Measurements from ENCODE around the gene TRERF1. TPM values are rescaled to one million over a fixed set of nuclear protein-coding genes. Genes with fewer than 3 reads are reported as not detected.

TRERF1 gene
- polyA plus RNA-seq, 1 of the 3 experiments (the other 2 are of a cell fraction) = 3.6 TPM

DNA sequence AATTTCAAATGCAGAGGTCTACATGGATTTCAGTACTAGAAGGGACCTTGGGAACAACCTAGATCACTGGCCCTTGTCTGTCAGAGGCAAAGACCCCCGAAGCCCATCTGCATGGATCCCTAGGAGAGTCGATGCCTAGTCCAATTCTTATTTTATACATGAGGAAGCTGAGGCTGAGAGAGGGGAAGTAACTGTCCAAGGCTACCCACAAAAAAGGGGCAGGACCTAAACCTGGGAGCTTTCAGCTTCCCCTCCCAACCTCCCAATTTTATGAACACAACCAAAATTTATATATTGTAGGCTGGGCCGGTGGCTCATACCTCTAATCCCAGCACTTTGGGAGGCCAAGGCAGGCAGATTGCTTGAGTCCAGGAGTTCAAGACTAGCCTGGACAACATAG lies 73.2 kb downstream of the TRERF1 start (continued):
- TF ChIP-seq, protein P1, sequence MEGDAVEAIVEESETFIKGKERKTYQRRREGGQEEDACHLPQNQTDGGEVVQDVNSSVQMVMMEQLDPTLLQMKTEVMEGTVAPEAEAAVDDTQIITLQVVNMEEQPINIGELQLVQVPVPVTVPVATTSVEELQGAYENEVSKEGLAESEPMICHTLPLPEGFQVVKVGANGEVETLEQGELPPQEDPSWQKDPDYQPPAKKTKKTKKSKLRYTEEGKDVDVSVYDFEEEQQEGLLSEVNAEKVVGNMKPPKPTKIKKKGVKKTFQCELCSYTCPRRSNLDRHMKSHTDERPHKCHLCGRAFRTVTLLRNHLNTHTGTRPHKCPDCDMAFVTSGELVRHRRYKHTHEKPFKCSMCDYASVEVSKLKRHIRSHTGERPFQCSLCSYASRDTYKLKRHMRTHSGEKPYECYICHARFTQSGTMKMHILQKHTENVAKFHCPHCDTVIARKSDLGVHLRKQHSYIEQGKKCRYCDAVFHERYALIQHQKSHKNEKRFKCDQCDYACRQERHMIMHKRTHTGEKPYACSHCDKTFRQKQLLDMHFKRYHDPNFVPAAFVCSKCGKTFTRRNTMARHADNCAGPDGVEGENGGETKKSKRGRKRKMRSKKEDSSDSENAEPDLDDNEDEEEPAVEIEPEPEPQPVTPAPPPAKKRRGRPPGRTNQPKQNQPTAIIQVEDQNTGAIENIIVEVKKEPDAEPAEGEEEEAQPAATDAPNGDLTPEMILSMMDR (IDR thresholded peaks at IDR 0.05) = no peak
- TF ChIP-seq, protein P2, sequence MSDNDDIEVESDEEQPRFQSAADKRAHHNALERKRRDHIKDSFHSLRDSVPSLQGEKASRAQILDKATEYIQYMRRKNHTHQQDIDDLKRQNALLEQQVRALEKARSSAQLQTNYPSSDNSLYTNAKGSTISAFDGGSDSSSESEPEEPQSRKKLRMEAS (IDR thresholded peaks at IDR 0.05; ENCODE audit: low read depth) = no peak
- no peak for TF ChIP-seq ZBTB33 (IDR thresholded peaks at IDR 0.05; ENCODE audit: borderline replicate concordance, low read depth)
- no peak for TF ChIP-seq TEAD4 (IDR thresholded peaks at IDR 0.05; ENCODE audit: borderline replicate concordance, insufficient read depth)

DNA sequence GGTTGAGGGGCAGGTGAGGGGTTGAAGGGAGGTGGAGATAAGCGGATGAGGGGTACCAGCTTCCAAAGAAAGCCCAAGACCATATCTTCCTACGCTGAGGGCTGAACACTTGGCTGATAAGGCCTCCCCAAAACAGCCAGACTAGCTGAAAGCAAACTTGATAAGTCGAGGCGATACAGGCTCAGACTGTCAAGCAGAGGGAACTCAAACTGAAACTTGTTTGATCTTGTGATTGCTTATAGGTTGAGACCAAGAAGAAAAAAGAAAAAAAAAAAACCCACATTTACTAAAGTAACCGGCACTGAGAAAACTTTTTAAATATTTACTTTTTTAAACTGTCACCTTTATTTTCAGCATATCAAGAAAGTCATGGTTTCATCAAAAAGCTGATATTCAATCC lies 73.6 kb downstream of the TRERF1 start:
- CTCF ChIA-PET = interaction anchor here (0.9 kb wide), 1 partner anchor 24 kb away, joined by 3 read pairs; no protein-coding TSS in a partner anchor
- TF ChIP-seq RCOR1 (IDR thresholded peaks at IDR 0.05; ENCODE audit: low read length) (no peak), POLR2AphosphoS5 (IDR thresholded peaks at IDR 0.05; ENCODE audit: low read depth, low read length) (no peak), EP300 (IDR thresholded peaks at IDR 0.05; ENCODE audit: borderline replicate concordance in 1 of 2, low read depth in 1 of 2, low read length in 1 of 2) (no peak)
- Histone ChIP-seq H2AFZ (ENCODE audit: low read depth) (no peak overlapping the region), H3K9me3 (no peaks in the 10 kb centered on the region), H3F3A (replicated peaks; ENCODE audit: insufficient read depth) (no peaks in the 10 kb centered on the region), H3K4me2 (no peak overlapping the region), H4K20me1 (ENCODE audit: insufficient read depth) (no peaks in the 10 kb centered on the region), H3K4me3 (ENCODE audit: low read depth in 2 of 2, low read length in 1 of 2) (no peak overlapping the region), H3K27ac (ENCODE audit: low read depth in 2 of 2, low read length in 1 of 2) (no peak overlapping the region), H3K9ac (no peak overlapping the region), H3K9me2 (no peaks in the 10 kb centered on the region), H3K4me1 (ENCODE audit: control insufficient read depth in 1 of 2, insufficient read depth in 2 of 2, low read depth in 1 of 2, low read length in 1 of 2) (no peaks in the 10 kb centered on the region), H3K36me3 (replicated peaks in 1 of 2; ENCODE audit: control insufficient read depth in 1 of 2, insufficient read depth in 2 of 2, low read length in 1 of 2) (no peaks in the 10 kb centered on the region), H3K79me2 (ENCODE audit: insufficient read depth) (no peaks in the 10 kb centered on the region), H3K27me3 (ENCODE audit: insufficient read depth) (no peaks in the 10 kb centered on the region)
- DNase-seq = no peak
- 93% methylated on average over 5 of the region's 5 CpGs for WGBS (ENCODE audit: low lambda C conversion rate)
- POLR2A ChIA-PET = no interaction called here

DNA sequence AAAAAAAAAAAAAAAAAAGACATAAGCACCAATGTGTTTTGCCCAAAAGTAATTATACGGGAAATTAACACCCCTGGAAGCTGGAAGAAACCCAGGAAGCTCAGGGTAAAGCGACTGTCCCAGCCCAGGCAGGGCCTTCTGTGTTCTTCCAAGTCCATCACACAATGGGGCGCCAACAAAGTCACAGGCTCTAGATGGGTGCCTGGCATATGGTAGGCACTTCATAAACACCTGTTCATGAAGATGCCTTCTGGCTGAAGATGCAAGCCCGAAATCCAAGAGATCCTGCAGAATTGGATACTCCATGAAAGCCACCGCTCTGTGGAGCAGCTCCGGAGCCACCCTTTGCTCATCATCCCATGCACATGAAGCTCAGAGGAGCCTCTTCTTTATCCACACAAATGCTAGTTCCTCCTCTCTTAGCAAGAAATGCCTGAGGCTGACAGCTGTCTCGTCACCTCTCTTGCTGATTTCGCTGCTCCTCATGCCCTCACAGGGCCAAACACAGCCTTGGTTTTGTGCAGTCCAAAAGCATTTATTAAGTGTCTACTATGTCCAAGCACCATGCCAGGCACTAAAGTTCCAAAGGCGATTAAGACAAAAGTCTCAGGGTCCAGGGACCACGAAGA lies 76.6 kb downstream of the TRERF1 start:
- H3K4me1 ChIP-seq (ENCODE audit: control insufficient read depth in 1 of 2, insufficient read depth in 2 of 2, low read depth in 1 of 2, low read length in 1 of 2) = no peaks in the 10 kb centered on the region
- H3K4me3 ChIP-seq (ENCODE audit: low read depth in 2 of 2, low read length in 1 of 2) = no peak overlapping the region
- no peak overlapping the region for H3K4me2 ChIP-seq
- no peaks in the 10 kb centered on the region for H3K9me3 ChIP-seq
- no peaks in the 10 kb centered on the region for H4K20me1 ChIP-seq (ENCODE audit: insufficient read depth)
- ChIA-PET POLR2A (no interaction called here), CTCF (interaction anchor here (0.6 to 1.2 kb wide), 2 partner anchors 9 to 173 kb away, joined by 3 to 4 read pairs; no protein-coding TSS in a partner anchor)
- no peak for TF ChIP-seq MXI1 (IDR thresholded peaks at IDR 0.05; ENCODE audit: low read depth, low read length)
- TF ChIP-seq EP300 (IDR thresholded peaks at IDR 0.05; ENCODE audit: borderline replicate concordance in 1 of 2, low read depth in 1 of 2, low read length in 1 of 2) = no peak
- TF ChIP-seq, protein P1 (IDR thresholded peaks at IDR 0.05) = no peak
- no peak for TF ChIP-seq SMC3 (IDR thresholded peaks at IDR 0.05; ENCODE audit: low read depth, low read length)
- TF ChIP-seq RAD21 (IDR thresholded peaks at IDR 0.05; ENCODE audit: low read length) = no peak
- no peak for DNase-seq
- H2AFZ ChIP-seq (ENCODE audit: low read depth) = no peak overlapping the region
- WGBS (ENCODE audit: low lambda C conversion rate) = 98% methylated on average over 9 of the region's 10 CpGs
- no peak overlapping the region for H3K9ac ChIP-seq
- H3K79me2 ChIP-seq (ENCODE audit: insufficient read depth) = no peaks in the 10 kb centered on the region
- H3K36me3 ChIP-seq (replicated peaks in 1 of 2; ENCODE audit: control insufficient read depth in 1 of 2, insufficient read depth in 2 of 2, low read length in 1 of 2) = no peaks in the 10 kb centered on the region
- H3F3A ChIP-seq (replicated peaks; ENCODE audit: insufficient read depth) = no peaks in the 10 kb centered on the region
- H3K27me3 ChIP-seq (ENCODE audit: insufficient read depth) = no peaks in the 10 kb centered on the region
- H3K9me2 ChIP-seq = no peaks in the 10 kb centered on the region
- no peak overlapping the region for H3K27ac ChIP-seq (ENCODE audit: low read depth in 2 of 2, low read length in 1 of 2)

Data from SK-N-SH (cell line).